Measurements from ENCODE around the gene GSS.

GSS gene

DNA sequence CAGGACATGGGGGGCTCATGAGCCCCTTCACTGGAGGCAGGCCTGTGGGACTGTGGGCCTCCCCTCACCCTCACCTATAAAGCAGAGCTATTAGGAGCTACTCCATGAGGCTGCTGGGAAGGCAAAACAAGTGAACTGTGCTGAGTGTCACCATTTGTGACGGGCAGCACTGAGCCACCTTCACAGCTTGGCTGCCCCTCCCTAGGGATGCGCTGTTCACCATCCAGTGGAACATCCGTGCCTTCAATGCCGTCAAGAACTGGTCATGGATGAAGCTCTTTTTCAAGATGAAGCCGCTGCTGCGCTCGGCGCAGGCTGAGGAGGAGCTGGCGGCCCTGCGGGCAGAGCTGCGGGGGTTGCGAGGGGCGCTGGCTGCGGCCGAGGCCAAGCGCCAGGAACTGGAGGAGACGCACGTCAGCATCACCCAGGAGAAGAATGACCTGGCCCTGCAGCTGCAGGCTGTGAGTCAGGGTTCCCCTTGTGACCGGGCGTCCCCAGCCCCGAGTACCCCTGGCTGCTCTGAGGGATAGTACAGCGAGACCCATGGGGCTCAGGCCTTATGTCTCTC, 38.4 kb upstream of the GSS start:
- no peak for DNase-seq

DNA sequence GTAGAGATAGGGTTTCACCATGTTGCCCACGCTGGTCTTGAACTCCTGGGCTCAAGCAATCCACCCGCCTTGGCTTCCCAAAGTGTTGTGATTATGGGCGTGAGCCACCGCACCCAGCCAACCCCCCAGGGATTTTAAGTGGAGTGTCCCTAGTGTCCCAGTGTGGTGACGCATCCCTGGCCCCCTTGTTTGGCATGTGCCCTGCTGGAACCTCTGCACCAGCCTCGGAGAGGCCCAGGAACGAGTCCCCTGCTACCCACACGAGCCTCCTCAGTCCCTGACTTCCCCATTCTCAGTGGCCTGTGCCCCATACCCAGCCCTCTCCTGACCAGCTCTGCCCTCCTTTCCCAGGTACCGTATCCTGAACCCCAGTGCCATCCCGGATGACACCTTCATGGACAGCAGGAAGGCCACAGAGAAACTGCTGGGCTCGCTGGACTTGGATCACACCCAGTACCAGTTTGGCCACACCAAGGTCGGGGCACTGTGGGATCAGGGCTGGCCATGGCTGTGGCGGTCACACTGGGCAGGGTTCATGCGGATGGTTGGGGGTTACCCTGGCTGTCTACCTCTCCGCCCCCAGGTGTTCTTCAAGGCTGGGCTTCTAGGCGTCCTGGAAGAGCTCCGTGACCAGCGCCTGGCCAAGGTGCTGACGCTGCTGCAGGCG, 37.3 kb upstream of the GSS start:
- DNase-seq = no peak

DNA sequence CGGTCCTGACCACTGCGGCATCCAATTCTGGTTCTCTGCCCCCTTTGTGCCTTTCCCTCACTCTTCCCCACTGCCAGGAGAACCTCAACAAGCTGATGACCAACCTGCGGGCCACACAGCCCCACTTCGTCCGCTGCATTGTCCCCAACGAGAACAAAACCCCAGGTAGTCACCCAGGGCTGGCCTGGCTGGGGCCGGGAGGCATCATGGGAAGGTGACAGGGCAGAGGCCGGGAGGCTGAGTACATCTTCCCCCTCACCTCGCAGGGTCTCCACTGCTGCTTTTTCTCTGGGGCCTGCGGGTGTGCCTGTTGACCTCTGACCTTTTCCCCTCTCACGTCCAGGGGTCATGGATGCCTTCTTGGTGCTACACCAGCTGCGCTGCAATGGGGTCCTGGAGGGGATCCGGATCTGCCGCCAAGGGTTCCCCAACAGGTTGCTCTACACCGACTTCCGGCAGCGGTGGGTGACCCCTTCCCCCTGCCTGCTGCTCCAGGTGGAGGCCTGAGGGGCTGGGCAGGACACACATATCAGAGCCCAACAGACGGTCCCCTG, 35.1 kb upstream of the GSS start:
- no peak for DNase-seq

DNA sequence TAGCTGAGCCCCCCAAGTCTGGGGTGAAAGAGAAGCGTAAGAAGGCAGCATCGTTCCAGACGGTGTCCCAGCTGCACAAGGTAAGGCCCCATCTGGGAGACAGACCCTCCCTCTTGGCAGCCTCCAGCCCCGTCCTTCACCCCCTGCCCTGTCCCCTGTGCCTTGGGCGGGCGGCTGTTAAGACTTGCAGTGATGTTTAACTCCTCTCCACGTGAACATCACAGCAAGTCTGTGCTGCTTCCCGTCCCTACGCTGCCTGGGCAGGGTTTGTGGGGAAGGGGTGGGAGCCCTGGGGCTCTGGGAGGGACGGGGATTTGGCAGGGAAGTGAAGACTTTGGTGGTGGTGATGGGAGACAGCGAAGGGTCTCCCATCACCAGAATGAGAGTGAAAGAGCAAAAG, 34.6 kb upstream of the GSS start:
- DNase-seq = no peak

DNA sequence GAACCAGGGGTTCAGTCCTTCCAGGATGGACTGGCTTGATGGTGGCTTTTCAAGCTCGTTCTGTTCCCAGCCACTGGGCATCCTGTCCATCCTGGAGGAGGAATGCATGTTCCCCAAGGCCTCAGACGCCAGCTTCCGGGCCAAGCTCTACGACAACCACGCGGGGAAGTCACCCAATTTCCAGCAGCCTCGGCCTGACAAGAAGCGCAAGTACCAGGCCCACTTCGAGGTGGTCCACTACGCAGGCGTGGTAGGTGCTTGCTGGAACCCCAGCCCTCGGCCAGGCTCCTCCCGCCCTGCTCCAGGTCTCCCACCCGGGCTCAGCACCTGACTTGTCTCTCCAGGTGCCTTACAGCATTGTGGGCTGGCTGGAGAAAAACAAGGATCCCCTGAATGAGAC, 34.1 kb upstream of the GSS start:
- no peak for DNase-seq

DNA sequence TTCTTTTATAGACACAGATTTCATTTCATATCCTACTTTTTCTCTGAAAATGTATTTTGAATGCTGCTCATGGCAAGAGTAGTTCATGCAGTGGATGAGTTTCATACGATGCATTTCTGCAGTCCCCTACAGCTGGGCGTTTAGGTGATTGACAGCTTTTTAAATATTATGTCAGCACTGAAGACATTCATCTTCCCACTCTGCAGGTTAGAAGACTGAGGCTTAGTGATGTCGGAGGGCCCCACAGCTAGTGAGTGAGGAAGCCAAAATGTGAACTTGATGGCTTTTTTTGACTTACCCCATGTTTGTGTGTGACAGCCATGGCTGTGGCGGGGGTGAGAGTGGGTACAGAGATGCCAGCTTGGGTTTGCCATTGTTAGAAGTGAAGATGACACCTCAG, 33.5 kb upstream of the GSS start:
- no peak for DNase-seq

DNA sequence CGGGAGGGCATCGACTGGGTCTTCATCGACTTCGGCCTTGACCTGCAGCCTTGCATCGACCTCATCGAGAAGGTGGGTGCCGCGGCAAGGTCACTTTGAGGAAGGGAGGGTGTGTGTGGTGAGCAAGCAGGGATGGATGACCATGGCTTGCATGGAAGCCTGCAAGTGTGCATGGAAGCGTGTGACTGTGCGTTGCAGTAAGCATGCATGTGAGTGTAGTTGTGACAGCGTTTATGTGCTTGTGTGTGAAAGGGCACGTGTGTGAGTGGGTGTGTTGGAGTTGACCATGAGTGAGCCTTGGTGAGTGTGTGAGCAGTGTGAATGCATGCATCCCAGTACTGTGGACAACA, 32.6 kb upstream of the GSS start:
- peak; percentile 3 for DNase-seq

DNA sequence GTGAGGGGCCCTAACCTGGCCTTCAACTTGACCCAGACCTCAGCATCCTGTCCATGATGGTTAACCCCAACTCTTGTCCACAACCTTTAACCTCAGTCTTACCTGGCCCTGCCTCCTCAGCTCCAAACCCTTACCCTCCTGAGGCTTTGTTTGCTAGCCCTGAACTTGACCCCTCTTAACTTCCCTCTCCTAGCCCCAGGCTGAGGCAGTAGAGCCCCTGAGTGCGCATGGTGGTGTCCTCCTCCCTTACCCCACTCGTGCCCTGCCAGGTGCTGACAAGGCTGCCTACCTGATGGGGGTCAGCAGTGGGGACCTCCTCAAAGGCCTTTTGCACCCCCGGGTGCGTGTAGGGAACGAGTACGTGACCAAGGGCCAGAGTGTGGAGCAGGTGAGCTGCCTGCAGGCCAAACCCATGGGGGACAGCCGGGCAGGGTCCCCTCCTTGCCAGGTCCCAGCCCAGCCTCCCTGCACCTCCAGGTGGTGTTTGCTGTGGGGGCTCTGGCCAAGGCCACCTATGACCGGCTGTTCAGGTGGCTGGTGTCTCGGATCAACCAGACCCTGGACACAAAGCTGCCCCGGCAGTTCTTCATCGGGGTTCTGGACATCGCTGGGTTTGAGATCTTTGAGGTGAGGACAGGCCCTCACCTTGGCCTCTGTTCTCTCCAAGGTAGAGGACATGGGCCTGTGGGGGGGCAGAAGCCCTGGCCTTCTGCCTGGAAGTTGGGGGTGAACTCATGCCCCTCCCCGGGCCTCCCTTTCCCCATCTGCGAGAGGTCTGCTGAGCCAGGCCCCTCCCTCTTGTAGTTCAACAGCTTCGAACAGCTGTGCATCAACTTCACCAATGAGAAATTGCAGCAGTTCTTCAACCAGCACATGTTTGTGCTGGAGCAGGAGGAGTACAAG, 31.9 kb upstream of the GSS start:
- no peak for DNase-seq

DNA sequence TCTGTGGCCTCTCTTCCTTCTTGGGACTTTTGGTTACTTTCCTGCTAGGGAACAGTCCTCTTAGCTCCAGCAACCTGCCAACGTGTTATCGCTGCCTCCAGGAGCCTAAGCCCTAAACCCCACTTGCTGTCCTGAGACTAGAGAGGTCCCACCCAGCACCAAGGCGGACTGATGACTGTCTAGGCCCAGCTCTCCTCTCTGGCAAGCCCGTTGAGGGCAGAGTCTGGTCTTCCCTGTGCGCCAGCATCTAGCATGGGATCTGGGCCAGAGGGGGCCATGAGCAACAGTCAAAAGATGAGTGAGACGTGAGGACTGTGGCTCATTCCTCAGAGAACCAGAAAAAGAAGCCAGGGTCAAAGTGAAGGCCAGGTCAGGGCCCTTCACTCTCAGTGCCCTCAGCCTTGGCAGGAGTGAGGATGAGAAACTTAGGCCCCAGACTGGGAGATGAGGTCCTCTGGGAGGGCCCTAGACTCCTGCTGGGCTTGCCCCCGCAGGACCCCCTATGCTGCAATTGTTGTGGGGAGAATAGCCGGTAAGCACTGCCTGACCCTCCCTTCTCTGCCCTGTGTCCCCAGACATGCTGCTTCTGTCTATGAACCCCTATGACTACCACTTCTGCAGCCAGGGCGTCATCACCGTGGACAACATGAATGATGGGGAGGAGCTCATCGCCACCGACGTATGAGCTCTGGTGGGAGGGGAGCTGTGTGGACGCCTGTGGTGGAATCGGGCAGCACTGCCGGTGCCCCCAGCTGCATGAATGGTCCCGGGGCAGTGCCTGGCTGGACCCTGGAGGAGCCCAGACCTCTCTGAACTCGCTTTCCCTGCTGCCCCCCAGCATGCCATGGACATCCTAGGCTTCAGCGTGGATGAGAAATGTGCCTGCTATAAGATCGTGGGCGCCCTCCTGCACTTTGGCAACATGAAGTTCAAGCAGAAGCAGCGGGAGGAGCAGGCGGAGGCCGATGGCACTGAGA, 31.0 kb upstream of the GSS start:
- no peak for DNase-seq

DNA sequence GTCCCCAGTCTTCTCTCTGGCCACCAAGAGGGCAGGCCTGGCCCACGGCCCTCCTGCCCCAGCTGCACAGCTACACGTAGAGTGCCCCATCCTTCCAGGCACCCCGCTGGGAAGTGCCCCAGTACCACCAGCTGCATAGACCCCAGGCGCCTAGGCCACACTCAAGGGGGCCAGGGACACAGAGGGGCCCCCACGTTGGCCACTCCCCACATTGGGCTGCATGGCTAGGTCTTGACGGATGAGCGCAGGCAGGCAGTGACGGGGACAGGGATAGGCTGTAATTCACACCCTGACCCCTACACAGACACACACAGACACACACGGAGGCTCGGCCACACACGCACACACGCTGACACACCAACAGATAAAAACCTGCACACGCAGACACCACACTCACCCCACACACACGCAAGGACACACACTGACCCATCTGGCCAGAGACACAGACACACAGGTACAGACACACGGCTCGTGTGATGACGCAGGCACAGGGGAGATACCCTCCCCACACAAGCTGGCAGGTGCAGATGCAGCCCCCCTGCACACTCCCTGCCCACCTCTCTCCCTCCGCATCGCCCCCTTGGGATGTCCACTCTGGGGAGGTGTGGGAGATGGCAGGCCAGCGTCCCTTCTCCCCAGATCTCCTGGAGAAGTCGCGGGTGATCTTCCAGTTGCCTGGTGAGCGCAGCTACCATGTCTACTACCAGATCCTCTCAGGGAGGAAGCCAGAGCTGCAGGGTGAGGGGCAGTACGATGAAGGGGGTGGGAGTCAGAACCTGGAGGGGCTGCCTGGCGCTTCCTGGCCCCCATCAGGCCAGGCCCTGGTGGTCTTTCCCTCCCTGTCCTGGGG, 30.1 kb upstream of the GSS start:
- DNase-seq = no peak

DNA sequence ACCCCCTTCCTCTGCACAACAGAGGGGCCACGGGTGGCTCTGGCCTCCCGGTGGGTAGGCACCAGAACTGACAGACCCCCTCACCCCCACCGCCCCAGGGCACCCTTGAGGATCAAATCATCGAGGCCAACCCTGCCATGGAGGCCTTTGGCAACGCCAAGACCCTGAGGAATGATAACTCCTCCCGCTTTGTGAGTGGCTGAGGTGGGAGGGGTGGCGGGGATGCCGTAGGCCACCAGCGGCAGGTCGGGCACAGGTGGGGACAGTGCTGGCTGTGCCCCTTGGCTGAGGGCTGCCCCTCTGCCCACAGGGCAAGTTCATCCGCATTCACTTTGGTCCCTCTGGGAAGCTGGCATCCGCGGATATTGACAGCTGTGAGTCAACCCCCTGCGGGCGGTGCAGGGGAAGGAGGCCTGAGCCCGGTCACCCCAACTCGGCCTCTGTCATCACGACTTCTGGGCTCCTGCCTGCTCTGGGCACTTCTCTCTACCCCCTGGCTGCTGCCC, 29.2 kb upstream of the GSS start:
- no peak for DNase-seq

DNA sequence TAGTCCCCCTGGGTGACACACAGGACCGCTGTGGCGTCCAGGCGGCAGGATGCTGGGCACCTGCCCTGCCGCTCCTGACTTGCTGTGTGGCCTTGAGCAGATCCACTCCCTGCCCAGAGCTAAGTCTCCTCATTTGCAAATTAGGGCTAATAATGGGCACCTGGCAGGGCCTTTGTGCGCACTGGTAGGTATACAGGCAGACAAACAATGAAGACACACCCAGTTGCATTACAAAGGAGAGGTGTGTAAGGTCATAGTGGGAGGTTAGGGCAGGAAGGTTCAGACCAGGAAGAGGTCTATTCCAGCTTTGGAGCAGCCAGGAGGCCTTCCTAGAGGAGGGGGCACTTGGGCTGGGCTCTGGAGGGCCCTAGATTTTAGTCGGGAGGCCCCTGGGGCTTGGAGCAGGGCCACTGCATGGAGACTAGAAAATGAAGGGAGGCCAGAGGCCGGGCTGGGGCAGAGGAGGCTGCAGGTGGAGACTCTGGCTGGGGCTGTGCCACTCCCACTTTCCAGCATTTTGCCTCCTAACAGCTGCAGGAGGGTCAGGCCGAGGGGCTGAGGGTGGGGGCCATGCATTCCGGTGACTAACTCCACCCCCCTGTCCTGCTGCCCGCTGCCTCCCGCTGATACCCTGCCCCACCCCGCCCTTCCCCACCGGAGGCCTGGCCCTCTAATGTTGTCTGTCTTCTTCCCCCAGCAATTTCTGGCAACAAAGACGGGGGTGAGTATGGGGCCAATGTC, 28.6 kb upstream of the GSS start:
- DNase-seq = no peak

DNA sequence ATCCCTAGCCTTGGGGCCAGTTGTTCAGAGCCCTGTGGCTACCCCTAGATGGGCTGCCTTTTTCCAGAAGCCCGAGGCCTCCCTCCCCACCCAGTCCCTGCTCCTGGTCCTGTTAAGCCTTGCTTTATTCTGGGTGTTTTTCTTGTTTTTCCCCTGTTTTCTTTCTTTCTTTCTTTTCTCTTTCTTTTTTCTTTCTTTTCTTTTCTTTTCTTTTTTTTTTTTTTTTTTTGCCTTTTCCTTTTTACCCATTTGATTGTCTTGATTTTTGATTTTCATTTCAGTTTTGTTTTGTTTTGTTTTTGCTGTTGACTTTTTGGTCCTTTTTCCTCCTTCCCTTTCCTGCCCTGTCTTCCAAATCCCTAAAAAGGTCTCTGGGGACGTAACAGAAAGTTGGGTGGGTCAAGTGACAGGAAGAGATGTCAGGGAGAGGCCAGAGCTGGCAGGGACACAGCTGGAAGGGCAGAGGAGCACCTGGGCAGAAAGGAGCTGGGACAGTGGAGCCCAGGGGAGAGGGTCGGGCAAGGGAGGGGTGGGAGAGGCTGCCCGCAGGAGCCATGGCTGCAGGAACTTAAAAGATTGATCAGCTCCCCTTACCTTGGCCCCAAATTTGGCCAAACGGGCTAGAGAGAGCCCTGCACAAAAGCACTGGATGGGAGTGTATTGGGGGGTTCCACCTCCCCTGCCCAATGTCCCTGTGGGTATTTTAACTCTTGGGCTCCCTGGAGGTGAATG, 27.6 kb upstream of the GSS start:
- DNase-seq = no peak

DNA sequence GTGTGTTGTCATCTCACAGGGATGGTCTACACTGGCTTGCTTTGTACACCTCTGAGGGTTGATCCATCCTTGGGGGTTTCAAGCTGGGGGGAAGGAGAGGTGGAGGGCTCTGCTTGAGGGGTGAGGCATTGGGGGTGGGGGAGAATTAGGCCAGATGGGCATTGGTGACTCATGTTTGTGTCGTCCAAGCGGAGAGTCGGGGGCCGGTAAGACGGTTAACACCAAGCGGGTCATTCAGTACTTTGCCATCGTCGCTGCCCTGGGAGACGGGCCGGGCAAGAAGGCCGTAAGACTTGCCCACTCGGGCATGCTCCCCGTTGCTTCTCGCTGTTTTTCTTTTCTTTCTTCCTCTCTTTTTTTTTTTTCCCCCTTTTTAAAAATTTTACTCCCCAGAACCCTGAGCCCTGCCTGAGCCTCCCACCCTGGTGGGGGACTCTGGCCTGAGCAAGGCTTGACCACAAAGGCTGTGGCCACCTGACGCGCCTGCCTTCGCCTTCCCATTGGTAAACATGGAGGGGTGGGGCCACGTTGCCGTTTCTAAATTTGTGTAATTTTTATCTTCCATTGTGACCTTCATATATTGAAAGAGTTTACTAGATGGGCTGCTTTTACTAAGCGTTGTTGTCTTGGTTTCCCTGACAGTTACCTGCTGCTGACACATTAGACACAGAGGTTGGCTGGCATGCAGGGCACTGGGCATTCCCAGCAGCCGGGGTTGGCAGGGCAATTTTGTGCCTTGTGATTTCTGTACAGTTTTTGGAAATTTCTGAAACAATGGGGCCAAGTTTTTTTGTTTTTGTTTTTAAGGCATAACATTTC, 26.9 kb upstream of the GSS start:
- no peak for DNase-seq

DNA sequence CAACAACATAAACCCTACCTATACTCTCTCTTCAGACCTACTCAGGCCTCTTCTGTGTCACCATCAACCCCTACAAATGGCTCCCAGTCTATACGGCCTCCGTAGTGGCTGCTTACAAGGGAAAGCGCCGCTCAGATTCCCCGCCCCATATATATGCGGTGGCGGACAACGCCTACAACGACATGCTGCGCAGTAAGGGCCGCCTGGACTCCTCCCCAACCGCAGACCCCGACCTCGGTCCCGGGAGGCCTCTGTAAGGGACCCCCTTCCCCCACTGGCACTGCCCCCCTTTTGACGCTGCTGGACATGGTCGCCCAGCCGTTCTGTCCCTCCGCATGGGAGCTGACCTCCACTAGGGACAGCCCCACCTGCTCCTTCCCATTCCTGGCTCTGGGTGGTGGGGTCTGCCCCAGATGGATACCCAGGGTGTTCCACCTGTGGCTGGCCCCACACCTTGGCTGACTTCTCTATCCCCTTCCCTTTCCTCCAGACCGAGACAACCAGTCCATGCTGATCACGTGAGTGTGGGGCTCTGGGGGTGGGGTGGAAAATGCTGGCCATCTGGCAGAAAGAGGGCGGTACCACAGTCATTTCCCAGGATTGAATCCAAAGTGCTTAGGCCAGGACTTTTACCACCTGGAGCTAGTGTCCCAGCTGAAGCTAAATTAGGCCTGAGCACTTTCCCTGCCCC, 25.1 kb upstream of the GSS start:
- DNase-seq = peak; percentile 8

DNA sequence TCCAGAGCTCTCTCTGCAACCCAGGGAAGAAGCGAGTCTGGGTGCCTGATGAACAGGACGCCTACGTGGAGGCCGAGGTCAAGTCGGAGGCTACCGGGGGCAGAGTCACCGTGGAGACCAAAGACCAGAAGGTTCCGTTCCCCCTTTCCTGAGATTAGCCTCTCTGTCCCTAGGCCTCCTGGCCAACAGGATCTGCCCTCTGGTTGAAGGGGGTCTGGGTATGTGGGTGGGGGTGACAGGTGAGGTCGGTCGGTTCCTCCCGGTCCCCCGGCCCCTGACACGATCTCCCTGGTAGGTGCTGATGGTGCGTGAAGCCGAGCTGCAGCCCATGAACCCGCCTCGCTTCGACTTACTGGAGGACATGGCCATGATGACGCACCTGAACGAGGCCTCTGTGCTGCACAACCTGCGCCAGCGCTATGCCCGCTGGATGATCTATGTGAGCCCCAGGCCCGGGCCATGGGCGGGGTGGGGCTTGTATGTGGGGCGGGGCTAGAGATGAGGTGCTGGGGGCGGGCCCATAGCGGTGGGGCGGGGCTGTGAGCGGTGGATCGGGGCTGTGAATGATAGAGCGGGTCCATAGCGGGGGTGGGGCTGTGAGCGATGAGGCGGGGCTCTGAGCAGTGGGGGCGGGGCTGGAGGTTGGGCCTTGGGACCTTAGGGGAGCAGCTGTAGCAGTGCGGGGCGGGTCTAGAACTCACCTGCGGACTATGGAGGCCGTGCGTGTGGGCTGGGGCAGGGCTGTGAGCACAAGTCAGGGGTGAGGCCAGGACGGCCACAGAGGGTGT, 24.0 kb upstream of the GSS start:
- no peak for DNase-seq

DNA sequence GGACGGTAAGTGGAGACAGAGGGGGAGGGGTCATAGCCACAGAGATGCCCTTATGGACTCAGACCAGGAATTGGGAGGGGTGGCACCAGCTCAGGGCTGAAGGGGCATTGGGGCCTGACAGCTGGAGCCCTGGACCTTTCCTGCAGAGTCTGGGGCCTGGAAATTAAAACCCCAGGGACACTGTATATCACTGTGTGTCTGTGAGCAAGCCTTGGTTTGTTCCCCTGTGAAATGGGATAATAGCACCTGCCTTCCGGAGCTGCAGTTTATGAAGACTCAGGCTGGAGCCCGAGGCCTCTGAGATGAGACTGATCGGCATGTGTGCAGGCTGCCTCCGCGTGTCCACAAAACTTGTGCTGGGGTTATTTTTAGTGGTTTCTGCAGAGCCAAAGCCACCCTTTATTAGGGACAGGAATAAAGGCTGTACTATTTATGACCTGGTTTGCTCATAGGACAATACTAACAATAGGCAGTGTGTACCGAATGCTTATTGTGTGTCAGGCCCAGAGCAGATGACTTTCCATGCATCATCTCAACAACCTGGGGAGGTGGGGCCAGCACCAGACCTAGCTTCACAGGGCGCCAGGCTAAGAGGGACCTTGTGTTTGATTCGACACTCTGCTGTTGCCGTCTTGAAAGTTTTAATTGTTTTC, 22.6 kb upstream of the GSS start:
- DNase-seq = no peak

Measured in fibroblast of skin of abdomen (primary cell).